CD4-positive, alpha-beta T cell treated with Interferon alpha-2 for 1 hour (primary cell): ENCODE results near the gene IFT88.
"Not testable (repeated sequence)": the region's sequence is repeated elsewhere in the genome, so short reads cannot be mapped to it uniquely, and the experiment has no call there.

Experiments
- DNase-seq, 2 donors: peaks; one replicate each; pipeline ENCODE4 v3.0.0-alpha.2; 2020 to 2022

Gene IFT88

DNA sequence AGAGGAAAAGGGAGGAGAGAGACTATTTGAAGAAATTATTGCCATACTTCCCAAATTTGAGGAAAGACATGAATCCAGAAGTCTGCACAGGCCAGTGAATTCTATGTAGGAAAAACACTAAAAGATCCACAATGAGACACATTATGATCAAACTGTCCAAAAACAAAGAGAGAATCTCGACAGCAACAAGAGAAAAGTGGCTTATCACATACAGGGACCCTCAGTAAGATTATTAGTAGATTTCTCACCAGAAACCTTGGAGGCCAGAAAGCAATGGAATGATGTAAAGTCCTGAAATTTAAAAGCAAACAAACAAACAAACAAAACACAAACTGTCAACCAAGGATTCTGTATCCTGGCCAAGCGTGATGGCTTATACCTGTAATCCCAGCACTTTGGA lies 80.8 kb downstream of the IFT88 start:
- DNase-seq: no peak

DNA sequence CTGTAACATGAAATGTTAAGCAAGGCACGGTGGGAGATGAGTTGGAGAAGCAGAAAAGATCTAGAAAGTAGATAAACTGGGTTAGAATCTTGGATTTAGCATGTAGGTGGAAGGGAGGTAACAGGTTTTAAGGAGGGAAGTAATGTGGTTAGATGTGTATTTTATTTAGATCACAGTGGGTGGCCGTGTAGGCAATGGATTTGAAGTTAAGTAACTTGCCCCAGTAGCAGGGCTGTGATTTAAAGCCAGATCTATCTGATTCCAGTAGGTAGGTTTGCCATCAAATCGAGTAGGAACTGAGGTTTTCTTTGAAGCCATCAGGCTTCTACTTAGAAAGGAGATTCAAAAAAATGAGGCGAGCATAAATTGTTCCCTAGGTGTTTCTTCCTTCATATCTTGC lies 86.0 kb downstream of the IFT88 start:
- no peak for DNase-seq

DNA sequence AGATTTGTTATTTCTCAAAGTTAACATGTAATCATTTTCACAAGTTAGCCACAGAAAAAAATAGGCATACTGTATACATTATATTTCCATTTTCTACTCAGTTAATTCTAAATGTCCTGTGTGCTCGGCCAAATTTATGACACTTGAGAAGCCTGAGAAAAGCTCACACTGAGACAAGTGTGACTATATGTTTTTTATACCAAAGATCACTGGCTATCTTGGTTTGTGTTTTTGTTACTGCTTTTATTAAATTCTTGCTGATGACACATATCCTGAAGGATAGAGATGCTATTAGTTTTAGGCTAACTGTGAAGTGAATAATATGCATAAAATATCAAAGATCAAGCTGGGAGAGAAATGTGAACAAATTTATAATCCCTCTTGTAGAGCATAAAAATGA lies 87.2 kb downstream of the IFT88 start:
- no peak for DNase-seq

DNA sequence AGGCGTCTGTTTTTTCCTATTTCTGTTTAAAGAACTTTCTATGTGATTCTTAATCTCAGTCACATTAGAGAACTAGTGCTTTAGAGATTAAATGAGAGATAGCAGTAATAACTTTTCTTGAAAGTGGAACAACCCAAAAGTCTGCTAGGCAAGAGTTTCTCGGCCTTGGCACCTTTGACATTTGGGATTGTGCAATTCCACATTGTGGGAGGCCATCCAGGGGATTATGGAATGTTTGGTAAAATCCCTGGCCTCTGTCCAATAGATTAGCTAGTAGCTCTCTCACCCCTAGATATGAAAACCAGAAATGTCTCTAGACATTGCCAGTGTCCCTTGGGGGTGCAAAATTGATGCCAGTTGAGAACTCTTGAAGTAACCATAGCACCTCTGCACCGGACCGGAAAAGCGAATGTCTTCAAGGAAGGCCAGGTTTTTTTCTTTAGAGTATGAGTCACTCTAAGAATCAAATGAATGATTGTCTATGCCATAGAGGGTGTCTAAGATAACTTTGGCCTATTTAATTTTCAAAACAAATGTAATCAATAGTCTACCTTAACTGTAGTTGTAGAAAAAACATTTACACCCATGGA lies 91.6 kb downstream of the IFT88 start:
- no peak for DNase-seq

DNA sequence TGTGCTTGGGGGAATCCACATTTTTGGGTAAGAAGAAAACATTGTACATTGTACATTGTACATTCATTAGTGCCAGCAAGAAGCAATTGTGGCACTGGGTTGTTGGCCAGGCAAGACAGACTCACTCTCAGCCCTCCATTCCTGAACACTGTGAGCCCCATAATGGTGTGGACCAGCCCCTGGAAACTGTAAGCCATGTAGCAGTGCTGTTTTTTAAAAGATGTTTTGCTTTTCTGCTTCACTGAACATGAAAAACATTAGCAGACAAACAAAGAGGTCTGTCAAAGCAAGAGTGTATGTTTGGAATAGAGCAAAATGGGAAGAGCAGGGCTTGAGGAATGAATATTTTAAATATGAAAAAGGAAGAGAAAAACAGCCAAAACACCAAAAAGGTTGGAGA lies 97.4 kb downstream of the IFT88 start:
- DNase-seq: no peak

DNA sequence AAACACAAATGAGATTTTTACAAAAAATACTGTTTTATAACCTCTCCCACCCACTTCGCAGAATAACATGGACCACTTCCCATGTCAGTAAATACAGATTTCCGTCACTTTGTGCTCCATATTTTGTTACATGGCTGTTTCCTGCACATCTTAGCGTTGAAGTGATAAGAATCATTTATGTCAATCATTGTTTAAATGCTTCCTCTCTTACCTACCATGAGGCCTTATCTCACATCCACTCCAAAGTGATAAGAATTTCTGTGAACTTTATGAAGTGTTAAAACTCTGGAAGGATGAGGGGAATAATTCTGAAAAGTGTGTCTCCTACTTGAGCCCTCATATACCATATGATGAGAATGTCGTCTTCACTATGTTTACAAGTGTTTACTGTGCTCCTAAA lies 100.0 kb downstream of the IFT88 start:
- DNase-seq: no peak

DNA sequence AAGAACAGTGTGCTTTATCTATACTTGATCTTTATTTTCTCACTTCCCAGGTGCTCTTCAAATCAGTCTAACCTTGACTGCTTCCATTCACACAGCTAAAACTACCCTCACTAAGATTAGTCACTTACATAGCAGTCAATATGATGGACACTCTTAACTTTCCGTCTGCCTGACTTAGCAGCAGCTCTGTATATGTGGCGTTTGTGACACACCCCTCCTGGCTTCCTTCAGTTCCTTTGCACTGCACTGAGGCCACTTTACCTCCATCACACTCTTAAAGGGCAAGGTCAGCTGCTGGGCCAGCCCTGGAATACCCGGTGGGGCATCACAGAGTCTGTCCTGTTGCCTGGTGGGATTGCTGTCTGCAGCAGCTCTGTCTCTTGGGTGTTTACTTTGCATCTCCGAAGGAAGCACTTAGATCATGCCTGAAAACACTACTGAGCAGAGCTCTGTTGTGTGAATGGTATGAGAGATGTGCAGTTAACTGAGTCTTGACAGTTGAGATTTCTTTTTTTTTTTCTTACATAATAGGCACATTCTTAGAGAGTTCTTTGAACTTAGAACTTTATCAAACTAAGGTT lies 101.0 kb downstream of the IFT88 start:
- DNase-seq: no peak

DNA sequence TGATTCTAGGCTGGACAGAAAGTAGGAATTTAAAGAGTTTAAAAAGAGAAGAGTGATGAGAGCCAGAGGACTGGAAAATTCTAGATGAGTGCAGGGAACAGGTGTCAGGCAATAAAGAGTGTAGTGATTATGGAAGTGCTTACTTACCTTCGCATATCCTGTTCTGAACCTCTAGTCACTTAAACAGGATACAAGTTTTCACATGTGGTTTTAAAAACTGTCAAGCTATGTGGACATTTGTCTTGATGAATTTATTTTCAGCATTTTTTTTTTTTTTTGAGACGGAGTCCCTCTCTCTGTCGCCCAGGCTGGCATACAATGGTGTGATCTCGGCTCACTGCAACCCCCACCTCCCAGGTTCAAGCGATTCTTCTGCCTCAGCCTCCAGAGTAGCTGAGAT lies 102.2 kb downstream of the IFT88 start:
- DNase-seq: peak in 1 of 2 donors; percentile 17

DNA sequence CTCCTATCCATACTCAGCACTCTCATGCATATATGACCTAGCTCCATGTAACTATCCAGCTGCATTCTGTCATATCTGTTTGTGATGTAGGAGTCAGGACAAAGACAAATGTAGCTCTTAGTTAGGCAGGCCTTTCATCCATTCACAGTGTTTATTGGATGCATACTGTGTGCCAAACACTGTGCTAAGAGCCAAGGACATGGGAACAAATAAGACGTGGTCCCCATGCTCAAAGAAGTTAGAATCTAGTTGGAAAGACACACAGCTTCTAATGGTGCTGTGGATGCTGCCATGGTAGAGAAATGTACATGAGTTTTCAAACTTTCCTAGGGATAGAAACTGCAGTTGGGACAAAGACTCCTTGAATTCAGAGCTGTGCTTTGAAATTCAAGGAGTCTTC lies 104.8 kb downstream of the IFT88 start:
- no peak for DNase-seq

DNA sequence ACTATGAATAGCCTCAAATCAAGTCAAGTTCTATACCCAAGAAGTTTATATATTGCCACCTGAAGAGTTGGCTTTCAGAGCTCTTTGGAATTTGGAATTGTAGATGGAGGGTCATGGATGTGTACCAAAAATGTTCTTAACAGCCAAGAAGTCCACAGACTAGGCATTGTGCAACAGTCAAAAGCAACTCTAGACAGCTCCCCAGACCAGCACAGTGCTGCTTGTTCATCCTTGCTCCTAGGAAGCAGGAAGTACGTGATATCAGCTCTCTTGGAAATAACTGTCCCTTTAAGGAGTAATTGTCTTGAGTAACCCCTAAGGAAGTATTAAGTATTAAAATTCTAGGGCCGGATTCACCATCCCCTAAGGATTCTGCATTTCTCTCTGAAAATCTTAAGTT lies 105.8 kb downstream of the IFT88 start:
- no peak for DNase-seq

DNA sequence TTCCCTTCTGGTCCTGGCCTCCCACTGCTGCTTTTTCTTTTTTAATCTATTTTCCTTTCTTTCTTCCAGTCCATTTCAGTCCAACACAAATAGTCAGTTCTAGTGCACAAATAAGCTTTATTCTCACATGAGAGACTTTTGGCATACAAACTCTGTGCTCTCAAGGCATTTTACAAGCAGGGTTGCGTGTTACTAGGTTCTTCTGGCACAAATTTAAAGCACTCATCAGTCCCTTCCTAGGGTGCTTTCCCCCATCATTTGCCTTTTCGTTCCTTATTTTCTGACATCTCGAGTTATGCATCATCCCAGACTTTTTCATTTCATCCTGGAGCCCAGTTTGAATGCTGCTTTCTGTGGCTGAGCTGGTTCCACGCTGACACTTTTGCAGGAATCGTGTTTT lies 106.8 kb downstream of the IFT88 start:
- no peak for DNase-seq

DNA sequence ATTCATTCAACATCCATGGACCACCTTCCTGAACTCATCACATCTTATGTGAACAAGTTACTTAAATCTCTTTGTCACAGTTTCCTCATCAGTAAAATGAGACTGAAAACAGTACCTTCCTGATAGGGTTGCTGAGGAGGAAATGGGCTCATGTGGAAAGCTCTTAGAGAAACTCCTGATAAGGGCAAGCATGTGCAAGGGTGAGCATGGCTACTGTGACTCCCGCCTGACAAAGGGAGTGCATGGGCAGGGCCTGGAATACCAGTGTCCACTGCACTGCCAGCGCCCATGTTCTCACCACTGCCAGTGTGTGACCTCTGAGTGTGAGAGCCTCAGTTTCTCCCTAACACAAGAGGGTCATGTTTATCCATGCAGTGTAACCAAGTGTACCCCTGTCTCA lies 109.3 kb downstream of the IFT88 start:
- DNase-seq: no peak

DNA sequence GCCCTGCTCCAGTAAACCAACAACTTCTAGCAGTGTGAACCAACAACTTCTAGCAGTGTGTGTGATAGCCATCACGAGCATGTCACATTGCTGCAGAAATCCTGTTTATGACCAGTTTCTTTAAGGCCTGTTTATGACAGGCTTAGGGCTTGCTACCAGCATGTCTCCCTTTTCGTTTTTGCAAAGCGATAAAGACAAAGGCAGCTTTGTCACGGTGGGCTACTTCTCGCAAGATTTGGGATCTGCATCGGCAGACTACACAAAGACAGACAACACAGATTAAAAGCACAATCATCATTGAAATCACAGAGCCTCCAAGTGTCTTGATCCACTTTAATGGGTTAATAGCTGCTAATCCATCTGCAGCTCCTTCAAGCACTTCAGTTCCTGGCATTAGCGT lies 111.6 kb downstream of the IFT88 start:
- not testable (repeated sequence) for DNase-seq

DNA sequence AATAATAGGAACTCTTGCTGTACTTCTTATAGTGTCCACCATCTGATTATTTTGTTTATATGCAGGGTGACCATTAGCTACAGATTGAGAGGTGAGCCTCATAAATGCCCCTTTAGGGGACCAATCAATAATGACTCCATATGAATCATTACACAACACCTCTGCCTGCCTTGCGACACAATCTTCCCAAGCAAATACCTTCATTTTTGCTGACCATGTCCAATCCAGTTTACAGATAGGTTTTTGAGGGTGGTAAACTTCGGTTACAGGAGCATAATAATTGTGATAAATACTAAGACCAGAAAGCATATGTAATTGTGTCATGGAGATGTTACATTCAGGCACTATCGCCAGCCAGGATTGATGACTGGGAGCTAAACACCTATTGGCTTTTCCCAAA lies 112.9 kb downstream of the IFT88 start:
- no peak for DNase-seq

DNA sequence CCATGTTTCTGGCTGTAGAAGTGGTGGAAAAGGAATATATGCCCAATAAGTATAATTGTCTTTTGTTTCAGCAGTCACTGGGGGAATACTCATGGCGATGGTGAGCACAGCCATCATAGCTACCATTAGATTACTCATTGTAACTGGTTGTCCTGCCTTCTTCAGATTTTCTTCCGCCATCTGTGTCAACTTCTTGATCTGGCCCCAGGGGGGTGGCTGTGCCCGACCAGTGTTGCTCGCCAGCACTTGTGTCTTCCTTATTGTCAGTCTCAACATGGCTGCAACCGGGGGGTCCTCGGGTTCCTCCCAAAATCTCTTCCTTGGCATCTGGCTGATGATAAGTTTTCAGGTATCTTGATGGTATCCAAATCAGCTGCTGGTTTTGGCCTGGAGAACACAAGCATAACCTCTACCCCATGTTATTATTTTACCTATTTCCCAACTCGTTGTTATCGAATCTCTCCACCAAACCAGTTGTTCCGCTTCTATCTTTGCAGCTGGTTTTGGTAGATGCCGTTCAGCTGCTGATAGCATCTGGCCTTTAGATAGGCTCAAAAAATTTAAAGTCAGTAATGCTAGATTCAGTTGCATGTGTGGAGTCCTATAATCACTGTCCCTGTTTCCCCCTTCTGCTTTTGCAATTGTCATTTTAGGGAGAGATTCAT lies 113.6 kb downstream of the IFT88 start:
- no peak for DNase-seq

DNA sequence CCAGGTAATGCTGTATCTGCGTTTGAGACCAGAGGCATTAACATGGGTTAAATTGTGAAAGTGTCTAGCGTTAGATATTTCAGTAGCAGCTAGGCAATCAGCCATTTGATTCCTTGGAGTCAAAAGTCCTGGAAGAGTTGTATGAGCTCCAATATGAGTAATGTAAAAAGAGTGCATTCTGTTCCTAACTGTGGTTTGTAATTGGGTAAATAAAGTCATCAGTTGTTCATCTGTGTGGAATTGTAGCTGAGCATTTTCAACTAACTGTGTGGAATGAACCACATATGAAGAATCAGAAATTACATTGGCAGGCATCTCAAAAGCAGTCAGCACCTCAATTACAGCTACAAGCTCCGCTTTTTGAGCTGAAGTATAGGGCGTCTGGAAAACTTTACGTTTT lies 114.5 kb downstream of the IFT88 start:
- not testable (repeated sequence) for DNase-seq

DNA sequence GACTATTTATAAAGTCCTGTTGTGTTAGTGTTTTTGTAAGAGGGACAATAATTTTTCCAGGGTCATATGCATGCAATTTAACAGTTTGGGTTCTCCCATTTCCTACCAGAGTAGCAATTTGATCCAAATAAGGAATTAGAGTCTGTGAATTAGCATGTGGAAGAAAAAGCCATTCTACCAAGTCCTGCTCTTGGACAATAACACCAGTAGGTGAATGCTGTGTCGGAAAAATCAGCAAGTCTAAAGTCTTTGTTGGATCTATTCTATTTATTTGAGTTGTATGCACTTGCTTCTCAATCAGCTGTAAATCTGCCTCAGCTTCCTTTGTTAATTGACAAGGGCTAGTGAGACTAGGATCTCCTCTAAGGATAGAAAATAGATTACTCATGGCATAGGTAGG lies 115.1 kb downstream of the IFT88 start:
- DNase-seq: no peak

DNA sequence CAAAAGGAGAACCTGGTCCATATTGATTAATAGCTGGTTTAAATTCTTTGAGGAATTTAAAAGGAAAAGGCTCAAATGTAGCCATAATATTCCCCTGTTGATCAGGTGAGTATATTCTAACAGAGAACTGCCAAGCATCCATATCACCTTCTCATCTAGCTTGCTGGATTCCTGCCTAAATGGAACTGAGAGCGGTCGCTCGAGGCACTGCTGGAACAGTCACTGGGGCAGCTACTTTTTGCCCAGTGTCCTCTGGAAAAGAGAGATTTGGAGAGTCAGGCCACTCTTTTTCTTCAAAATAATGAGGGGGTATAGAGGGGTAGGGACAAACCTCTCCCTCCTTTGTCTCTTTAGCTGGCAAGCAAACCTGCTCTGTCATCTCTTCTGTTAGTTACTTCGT lies 117.1 kb downstream of the IFT88 start:
- no peak for DNase-seq

DNA sequence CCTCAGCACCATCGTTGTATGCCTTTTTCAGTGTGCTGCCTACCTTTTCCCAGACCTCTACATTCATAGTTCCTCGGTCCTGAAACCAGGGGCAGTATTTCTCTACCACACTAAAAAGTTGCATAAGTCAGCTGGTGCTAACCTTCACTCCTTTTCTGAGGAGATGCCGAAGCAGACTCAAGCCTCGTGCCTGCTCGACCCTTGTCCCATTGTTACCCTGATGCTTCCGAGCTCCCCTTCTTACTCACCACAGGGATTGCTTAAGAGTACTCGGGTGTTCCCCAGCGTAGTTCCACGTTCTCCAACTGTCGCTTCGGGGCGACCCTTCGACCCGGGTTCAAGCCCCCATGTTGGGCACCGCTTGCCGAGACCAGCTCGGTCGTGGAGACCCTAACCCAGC lies 117.6 kb downstream of the IFT88 start:
- no peak for DNase-seq

DNA sequence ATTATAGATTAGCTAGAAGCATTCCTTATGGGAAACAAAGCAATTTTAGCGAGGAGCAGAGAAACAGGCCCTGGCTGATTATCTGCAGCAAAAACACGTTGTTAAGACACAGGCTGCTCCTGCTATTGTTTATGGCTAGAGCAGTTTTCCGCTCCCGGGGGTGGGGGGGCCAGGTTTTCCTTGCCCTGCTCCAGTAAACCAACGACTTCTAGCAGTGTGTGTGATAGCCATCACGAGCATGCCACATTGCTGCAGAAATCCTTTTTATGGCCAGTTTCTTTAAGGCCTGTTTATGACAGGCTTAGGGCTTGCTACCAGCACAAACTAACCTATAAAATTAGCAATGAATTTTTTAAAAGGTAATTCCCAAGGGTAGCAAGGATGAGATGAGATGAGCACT lies 118.1 kb downstream of the IFT88 start:
- DNase-seq: no peak

DNA sequence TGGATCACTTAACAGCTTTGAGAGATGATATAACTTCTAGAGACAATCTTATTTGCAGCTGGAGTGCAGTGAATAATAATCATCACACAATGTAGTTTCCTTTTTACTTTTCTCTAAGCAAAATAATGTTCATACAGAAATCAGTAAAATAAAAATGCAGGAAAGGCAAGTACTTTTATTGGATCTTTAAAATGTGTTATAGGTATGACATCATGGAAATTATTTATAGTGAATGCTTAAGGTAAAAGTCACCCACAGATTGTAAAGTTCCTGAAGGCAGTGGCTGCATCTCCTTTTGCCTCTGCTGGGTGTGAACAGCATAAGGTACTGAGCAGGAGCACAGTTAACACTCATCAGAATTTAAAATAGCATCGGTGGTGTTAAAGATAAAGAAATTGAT lies 119.2 kb downstream of the IFT88 start:
- no peak for DNase-seq

DNA sequence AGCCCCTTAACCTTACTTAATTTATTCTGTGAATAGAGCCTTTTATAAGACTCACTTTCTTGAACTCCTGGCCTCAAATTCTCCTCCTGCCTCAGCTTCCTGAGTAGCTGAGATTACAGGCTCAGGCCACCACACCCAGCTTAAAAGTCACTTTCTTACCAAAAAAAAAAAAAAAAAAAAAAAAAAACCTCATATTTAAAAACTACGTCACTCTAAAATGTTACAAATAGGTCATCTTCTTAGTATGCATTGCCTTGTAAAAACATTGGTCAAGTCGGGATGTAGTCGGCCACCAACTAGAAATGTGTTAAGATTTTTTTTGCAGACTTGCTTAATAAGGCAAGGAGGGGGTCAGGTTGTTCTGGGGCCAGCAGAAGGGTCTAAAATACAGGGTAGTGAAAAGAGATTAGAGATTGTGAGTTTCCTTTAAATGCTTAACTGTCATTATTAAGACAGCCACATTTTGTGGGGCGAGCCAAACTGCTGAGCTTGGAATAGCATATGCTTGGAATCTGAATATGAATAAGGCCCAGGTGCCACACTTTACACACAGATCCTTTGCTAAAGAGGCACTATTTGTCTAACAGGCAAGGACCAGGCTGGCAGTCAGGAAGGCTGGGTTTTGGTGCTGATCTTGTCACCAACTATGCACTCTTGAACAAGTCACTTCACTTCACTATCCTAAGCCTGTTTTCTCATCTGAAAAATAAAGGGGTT lies 120.1 kb downstream of the IFT88 start:
- DNase-seq: no peak

DNA sequence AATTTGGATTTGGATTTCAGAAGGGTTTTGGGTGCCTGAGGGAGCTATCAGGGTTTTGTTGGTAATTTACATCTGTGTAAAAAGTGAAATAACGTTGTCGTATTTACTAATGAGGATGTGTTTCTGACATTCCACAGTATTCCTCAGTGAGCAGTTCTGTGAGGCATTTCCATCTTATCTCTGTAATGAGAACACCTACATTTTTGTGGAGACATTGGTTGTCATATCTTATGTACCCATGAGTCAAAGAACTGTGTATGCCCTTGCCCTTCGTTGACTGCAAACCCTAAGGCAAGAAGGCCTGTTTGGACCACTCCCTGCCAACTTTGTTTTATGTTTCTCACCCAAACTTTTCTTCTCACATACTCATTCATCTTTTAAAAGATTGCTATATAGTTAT lies 122.3 kb downstream of the IFT88 start:
- DNase-seq: no peak

DNA sequence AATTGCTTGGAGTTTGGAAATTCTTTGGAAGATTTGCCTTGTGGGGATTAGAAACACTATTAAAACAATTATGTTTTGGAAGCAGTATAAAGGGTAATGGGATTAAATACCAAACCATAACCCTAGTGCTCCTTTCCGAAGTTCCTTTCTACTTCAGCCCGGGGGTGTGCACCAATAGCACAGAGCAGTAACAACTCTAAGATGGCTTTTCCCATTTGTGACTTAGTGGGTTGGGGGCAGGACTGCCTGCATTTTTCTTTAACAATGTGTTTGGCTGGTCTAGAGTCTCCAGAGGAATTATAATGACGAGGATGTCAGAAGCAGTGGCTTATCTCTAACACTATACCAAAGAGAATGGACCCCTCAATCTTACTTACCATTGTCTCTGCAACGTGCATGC lies 124.7 kb downstream of the IFT88 start:
- DNase-seq: no peak
